Measurements from ENCODE around the gene PRSS21.

Gene PRSS21

GRCh38 chr16:2846511-2847310, 29.7 kb downstream of the PRSS21 start:
- no peak for DNase-seq

GRCh38 chr16:2848933-2849725, 32.1 kb downstream of the PRSS21 start:
- no peak for DNase-seq

- no peak for DNase-seq
Measured at GRCh38 chr16:2852003-2852730, 35.1 kb downstream of the PRSS21 start.

- no peak for DNase-seq
Measured at GRCh38 chr16:2852731-2853507, 35.9 kb downstream of the PRSS21 start.

DNA sequence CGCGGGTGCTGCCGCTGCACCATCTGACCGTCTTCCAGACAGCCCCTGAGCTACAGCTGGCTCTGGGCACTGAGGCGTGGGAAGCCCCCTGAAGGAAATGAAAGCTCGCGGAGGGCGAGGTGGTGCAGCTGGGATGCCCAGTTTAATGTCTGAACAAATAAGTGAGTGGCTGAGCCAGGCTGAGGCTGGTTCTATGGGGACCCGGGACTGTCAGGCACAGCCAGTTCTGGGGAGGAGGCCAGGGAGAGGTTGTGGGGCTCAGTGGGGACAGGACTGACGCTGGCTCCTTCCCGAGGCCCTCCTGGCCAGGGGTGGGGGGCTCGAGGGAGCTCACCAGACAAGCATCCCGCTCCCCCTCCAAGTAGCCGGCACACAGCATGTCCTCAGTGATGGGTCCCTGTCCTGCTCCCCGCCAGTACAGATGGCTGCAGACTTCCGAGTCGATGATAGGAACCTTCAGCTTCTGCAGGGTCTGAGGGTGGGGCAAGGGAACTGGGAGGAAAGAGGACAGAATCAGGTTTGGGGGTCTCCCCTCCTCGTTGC, 36.6 kb downstream of the PRSS21 start:
- no peak for DNase-seq

DNA sequence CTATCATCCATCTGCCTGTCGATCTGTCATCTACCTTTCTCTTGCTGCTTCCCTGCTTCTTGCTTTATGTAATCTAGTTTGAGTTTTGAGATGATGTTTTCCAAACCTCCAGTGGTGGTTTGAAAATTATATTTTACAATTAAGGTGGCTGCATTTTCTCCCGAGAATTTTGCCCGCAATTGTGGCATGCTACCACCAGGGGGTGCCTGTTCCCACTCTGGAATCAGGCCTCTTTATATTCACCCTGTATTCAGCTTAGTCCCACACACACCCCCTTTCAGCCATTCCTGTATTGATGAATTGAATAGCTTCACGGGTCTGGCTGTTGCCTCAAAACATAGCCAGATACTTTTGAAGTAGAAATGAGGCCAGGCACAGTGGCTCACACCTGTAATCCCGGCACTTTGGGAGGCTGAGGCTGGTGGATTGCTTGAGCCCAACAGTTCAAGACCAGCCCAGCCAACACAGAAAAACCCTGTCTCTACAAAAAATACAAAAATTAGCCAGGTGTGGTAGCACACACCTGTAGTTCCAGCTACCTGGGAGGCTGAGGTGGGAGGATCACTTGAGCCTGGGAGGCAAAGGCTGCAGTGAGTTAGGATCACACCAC, 37.8 kb downstream of the PRSS21 start:
- DNase-seq: peak; percentile 39 to 55

GRCh38 chr16:2855536-2855935, 38.5 kb downstream of the PRSS21 start:
- no peak for DNase-seq

- DNase-seq: peak; percentile 40 to 47
Measured at GRCh38 chr16:2856061-2856670, 39.1 kb downstream of the PRSS21 start.

- DNase-seq: no peak
Measured at GRCh38 chr16:2856686-2857450, 39.8 kb downstream of the PRSS21 start.

- DNase-seq: peak in 1 of 2 experiments; percentile 33
Measured at GRCh38 chr16:2857451-2858244, 40.6 kb downstream of the PRSS21 start, which contains the start of gene PRSS22. PRSS22 (minus strand) TSS chr16:2858170; CDS start chr16:2858104, 66 bp downstream.

DNA sequence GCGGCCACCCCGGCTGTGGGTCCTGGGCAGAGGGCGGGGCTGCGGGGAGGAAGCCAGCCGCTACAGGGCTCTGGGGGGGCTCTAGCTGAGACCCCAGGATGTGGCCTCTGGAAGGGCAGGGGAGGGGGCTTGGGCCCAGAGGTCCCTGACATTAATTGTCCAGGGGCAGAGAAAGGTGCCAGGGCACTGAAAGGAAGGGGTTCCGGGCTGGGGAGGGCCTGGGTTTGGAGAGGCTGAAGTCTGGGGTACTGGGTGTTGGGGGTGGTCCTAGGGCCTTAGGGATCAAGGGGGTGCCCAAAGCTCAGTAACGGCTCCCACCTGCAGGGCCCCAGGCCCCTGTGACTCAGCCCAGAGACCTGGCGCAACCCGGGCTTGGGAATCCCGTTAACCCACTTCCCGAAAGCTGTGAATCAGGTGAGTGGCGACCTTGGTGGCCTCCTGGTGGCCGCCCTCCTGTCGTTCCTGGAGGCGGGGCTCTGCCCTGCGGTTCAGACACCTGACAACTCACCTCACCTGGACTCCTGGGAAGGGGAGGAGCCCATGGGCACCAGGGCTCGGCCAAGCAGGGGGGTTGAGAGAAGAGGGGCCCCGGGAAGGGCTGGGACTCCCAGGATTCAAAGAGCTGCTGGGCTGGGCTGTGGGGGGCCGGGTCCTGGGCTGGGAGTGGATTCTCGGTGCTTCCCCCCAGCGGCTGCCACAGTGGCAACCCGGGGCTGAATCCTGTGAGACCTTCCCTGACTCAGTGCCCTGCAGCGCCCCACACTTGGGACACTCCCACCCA, 41.4 kb downstream of the PRSS21 start:
- peak in 1 of 2 experiments; percentile 20 for DNase-seq

- DNase-seq: no peak
Measured at GRCh38 chr16:2859686-2860265, 42.7 kb downstream of the PRSS21 start.

DNA sequence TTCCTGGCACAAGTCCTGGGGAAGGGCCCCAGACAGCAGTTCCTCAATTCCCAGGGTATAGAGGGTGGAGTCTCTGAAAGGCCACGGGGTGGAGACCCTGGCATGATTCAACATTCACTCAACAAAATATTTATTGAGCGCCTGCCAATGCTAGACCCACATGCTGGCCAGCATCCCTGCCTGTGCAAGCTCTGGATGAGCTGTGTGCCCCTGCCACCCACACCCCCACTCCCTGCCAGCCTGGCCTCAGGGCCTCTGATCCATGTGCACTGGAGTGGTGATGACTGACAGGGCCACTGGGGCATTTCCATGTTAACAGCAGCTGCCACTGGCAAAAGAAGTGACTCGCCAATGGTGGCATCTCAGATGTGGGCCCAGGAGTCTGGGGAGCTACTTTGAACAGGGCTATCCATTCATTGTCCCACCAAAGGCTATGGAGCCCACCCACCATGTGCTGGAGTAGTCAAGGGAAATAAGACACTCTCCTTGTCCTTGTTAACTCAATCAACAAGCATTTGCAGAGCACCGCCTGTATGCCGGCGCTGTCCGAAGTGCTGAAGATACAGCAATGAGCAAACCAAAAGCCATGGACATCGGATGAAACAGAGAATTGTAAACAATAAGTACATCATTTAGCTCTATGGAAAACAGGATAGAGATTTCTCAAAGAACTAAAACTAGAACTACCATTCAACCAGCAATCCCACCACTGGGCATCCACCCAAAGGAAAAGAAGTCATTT, 44.0 kb downstream of the PRSS21 start:
- DNase-seq: no peak

GRCh38 chr16:2865651-2866050, 48.6 kb downstream of the PRSS21 start:
- DNase-seq: no peak

- no peak for DNase-seq
Measured at GRCh38 chr16:2866431-2866830, 49.4 kb downstream of the PRSS21 start.

GRCh38 chr16:2867661-2867986, 50.6 kb downstream of the PRSS21 start:
- no peak for DNase-seq

DNA sequence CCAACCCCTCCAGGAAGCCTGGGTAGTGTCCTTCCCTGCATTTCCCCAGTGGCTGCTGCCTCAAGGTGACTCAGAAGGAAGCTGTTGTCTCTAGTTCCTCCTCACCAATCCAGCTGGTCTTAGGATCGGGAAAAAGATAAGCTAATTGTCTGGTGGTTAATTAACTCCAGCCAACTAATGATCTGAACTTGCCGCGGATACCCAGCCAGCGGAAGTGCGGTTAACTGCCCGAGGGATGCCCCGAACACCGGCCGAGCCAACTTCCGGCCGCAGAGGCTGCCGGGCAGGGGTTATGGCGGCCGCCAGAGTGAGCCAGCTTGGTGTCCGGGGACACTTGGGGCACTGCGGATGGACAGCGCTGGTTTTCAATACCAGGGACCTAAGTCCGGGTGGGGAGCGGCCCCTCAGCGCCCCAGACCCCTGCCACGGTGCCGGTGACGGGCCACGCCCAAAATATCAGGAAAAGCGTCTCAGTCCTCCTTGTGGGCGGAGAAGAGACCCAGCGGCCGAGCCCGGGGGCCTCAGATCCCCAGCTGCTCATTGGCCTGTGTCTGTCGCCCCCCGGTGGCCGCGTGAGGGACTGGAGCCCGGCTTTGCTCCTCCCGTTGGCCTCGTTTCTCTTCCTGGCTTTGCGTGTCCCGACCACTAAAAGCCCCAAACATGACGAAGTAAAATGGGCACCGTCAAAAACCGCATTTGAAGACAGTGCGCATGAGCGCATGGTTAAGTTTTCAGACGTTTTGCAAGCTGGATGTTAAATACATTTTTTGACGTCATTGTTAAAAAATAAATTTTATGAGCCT, 51.2 kb downstream of the PRSS21 start:
- DNase-seq: peak; percentile 99
